ENCODE results near the gene SLC31A2.

- TF ChIP-seq CTCF (tag by site-specific recombination; IDR thresholded peaks at IDR 0.05) (no peak), ZNF626 (tag by site-specific recombination; IDR thresholded peaks at IDR 0.05) (no peak), ZNF423 (tag by site-specific recombination; IDR thresholded peaks at IDR 0.05) (no peak), KLF10 (tag by site-specific recombination; IDR thresholded peaks at IDR 0.05) (no peak), ZNF155 (tag by site-specific recombination; IDR thresholded peaks at IDR 0.05) (no peak)
Observed at GRCh38 chr9:113181165-113181564, 30.4 kb downstream of the SLC31A2 start.

Data from HEK293 (cell line).